HG03457 (cell line): ENCODE measurements around the gene CCDC122.
A peak's percentile ranks its signal among the peaks of the same experiment; 100 is the strongest.

Experiments
- ATAC-seq: cut with Tn5 transposase; IDR thresholded peaks from one replicate; pipeline ENCODE4 v1.9.1; 2021; ENCODE audit warnings: moderate number of reproducible peaks; ENCODE audit not compliant: unreplicated experiment

Gene CCDC122

DNA sequence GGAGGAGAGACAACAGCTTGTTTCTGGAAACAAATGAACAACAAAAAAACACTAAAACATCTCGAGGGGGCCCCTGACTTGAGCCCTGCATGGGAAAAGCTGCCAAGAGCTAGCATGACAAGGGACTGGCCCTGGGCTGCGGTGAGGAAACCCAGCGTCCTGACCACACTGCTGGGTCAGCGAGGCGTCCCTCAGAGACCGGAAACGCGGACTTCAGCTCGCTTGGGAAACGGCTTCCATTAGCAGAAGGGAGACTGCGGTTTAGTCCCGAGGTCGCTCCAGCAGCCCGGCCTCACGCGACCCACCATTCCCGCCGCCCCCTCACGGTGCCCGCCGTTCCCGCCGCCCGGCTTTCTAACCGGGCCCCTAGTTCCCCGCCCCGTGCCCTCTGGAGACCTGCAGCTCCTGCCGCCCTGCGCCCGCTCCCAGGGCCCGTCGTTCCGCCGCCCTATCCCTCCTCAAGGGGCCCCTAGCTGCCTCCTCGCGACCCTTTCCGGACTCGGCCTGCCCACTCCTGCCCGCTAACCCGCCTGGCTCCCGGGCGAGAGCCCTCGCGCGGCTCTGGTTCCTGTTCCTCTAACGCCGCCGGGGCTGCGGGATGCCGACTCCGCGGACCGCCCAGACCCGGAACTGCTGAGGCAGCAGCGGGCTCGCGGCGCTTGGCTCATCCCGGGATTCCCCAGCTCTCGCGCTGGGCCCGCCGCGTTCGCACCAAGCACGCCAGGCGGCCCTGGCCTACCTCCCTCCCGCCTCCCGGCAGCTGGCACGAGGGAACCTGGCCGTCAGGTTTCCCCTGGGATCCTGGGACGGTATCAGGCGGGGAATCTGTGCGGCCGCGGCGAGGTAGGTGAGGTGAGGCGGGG is at the start of gene CCDC122:
TSS of gene CCDC122 (minus strand) at position 849 of the 863 bp plus-strand sequence. CDS start 10,364 bp downstream, outside the sequence.
- ATAC-seq, result peak; percentile 65

DNA sequence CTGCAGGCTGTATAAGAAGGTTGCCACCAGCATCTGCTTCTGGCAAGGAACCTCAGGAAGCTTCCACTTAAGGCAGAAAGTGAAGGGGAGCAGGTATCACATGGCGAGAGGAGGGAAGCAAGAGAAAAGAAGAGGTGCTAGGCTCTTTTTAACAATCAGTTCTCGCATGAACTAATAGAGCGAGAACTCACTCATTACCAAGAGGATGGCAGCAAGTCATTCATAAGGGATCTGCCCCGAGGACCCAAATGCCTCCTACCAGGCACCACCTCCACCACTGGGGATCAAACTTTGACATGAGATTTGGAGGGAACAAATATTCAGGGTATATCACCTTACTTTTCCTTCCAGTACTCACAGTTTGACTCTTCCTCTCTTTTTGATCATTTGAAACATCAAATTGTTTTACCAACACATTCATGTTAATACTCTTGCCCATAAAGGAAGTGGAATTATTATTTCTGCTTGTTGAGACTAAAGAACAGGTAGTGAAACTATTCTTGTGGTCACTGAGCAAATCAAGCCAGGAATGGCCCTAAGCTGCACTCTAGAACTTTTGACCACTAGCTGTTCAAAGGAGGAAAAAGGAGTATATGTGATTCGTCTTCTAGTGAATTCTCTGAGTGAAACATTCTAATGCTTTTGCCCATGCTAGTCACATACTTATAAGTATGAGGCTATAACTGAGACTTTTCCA is 45.2 kb upstream of the CCDC122 start:
- peak; percentile 86 for ATAC-seq

DNA sequence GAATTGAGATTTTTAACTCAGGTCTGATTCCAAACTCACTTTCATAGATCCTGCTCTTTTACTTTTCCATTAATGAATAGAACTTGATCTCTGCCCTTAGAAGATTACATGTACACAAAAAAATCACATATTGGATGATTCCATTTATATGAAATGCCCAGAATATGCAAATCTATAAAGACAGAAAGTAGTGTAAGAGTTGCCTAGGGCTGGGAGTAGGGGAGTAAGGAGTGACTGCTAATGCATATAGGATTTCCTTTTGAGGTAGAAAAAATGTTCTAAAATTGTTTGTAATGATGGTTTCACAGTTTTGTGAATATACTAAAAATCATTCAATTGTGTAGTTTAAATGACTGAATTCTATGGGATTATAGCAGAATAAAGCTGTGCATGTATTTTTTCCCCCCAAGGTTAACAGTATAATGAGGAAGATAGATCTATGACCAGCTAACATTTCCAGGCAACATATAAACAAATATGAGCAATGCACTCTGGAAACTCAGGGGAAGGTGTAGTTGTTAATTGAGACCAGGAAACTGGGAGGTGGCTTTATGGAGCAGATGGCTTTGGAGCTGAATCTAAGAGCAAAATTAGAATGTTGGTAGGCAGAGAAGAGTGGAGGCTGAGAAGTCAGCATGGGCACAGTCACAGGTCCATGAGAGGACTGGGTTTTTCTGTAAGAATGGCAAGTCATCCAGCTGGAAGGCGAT is 41.6 kb upstream of the CCDC122 start:
- ATAC-seq, result no peak

DNA sequence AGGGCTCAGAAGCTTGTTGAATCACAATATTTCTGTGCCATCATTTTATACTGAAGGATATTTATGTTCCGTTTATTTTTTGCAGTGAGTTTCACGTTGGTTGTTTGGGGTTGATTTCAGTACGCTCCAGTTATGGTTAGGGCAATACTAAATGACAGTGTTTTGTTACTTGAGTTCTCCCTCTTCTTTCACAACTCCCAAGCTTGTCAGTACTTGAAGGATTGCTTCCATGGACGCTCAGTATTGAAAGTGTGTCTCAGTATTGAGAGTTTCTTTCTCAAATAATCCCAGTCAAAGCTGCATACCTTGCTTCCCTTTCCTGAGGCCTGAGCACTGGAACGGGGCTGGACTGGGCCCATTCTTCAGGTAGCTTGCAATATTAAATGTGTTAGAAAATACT is 39.1 kb upstream of the CCDC122 start:
- no peak for ATAC-seq

- ATAC-seq, result no peak
These were observed 37.3 kb upstream of the CCDC122 start for GRCh38 chr13:43916828-43917227.

DNA sequence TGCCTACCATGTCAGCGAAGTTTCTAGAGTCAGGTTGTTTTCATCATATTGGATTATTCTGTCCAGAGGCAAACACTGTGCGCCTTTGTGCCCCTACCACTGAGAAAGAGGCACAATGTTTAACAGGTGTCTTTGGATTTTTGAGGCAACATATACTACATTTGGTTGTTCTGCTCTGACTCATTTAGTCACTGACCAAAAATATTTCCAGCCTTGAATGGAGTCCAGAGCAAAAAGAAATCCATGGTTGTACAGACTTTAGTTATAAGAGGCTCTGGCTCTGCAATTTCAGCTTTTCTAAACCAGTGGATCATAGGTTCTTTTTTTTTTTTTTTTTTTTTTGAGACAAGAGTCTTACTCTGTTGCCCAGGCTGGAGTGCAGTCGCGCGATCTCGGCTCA is 35.9 kb upstream of the CCDC122 start:
- ATAC-seq, result no peak

DNA sequence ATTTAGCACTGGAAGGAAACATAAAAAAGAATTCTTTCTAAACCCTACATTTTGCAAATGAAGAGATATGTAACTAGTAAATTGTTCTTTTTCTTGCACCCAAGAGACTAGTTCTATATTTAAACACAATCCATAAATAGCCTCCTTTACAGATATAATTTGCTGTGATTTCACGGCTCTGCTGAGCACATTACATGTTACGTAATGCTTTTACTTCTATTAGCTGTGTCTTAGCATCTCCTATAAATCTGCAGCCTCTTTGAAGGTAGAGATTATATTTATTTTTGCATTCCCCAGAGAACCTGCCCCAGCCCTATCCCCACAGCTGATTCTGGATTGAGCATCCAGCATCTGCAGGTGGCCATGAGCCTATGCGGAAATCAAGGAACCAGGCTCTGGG is 32.3 kb upstream of the CCDC122 start:
- no peak for ATAC-seq

DNA sequence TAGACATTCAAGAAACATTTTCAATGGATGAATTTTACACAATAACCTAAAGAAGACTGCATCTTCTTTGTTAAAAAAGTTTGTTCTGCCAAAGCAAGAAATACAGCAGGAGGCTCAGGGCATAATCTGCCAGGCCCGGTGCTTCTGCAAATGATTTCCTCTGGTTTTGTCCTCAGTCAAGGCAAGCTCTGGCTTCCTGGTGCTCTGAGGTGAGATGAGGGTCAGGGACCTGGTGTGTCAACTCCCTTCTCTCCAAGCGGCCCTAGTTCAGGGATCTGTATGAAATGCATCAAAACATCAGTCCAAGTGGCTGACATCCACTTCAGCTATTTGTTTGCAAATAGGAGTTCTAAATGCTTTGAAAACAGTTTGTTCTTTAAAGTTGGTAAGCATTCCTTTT is 31.7 kb upstream of the CCDC122 start:
- ATAC-seq, result no peak

- ATAC-seq, result no peak
These were observed 31.3 kb upstream of the CCDC122 start for GRCh38 chr13:43910856-43911255.

- ATAC-seq, result no peak
These were observed 28.9 kb upstream of the CCDC122 start for GRCh38 chr13:43908156-43909126.

GRCh38 chr13:43905435-43906031 is 26.0 kb upstream of the CCDC122 start:
- ATAC-seq, result no peak

- no peak for ATAC-seq
These were observed 16.4 kb upstream of the CCDC122 start for GRCh38 chr13:43895940-43896339.

DNA sequence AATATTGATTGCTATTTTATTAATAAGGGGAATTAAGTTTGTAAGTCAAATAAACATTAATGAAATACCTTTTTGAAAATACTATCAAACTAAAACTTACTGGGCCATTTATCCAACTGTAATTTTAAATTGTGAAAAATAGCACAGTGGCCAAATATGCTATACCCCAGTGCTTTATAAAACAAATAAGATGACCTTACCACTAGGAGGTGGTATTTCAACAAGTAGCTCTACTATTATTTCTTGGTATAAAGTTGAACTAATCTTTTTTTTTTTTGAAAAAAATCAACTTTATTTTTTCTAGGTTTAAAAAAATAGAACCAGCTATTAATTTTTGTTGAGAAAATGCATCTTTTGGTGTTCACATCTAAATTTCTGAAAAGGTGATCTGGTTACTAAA is 14.9 kb upstream of the CCDC122 start:
- no peak for ATAC-seq

DNA sequence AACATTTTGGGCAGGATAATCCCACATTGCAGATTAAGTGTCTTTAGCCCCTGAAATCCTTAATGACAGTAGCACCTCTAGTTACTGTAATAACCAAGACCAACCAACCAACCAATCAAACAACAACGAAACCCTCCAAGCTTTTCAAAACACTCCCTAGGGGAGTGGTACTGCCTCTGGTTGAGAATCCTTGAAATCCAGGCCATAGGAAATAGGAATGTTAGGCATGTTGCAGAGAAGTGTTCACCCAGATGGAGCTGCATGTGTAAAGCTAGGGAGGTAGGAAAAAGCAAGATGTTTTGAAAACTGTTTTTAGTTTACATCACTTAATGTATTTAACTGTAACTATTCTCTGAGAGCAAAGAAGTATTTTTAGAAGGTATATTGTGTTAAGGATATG is 4.7 kb upstream of the CCDC122 start:
- no peak for ATAC-seq

- no peak for ATAC-seq
These were observed 4.1 kb upstream of the CCDC122 start for GRCh38 chr13:43883631-43884030.

DNA sequence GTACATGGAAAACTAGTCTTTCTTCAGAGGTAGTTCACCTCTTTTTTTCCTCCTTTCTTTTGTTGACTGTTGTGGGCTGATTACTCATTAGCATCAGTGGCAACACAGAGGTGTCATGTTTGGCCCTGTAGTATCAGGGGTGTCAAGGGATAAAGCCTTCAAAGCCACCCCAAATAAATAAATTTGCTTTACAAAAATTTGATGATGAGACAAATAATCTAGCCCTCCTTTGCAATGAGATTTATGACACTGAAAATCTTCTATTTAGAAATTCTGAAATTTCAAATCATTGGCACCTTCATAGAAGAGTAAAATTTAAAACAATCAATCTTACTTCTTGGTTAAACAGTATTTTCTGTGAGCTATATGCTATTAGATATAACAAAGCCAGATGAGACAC is 2.0 kb upstream of the CCDC122 start:
- ATAC-seq, result no peak

DNA sequence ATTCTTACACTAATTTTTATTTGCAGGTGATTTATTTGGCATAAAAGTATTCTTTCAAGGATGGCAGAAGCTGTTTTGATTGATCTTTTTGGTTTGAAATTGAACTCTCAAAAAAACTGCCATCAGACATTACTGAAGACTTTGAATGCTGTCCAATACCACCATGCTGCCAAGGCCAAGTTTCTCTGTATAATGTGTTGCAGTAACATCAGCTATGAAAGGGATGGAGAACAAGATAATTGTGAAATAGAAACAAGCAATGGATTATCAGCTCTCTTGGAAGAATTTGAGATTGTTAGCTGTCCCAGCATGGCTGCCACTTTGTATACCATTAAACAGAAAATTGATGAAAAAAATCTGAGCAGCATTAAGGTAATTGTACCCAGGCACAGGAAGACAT is 1.4 kb upstream of the CCDC122 start:
- no peak for ATAC-seq

- ATAC-seq, result no peak
These were observed 795 bp upstream of the CCDC122 start for GRCh38 chr13:43880214-43880855.

- peak; percentile 25 for ATAC-seq
These were observed 228 bp upstream of the CCDC122 start, which contains the start of gene LACC1 for GRCh38 chr13:43879755-43880181. LACC1 (plus strand) TSS chr13:43879904; CDS start chr13:43880986, 1,082 bp downstream.
